Fibroblast of skin of back (primary cell): ENCODE data around the gene NOL3.
A peak's percentile ranks its signal among the peaks of the same experiment; 100 is the strongest.

Experiments
- DNase-seq: peaks from one replicate; pipeline ENCODE4 v3.0.0-alpha.2; 2013

Gene NOL3

DNA sequence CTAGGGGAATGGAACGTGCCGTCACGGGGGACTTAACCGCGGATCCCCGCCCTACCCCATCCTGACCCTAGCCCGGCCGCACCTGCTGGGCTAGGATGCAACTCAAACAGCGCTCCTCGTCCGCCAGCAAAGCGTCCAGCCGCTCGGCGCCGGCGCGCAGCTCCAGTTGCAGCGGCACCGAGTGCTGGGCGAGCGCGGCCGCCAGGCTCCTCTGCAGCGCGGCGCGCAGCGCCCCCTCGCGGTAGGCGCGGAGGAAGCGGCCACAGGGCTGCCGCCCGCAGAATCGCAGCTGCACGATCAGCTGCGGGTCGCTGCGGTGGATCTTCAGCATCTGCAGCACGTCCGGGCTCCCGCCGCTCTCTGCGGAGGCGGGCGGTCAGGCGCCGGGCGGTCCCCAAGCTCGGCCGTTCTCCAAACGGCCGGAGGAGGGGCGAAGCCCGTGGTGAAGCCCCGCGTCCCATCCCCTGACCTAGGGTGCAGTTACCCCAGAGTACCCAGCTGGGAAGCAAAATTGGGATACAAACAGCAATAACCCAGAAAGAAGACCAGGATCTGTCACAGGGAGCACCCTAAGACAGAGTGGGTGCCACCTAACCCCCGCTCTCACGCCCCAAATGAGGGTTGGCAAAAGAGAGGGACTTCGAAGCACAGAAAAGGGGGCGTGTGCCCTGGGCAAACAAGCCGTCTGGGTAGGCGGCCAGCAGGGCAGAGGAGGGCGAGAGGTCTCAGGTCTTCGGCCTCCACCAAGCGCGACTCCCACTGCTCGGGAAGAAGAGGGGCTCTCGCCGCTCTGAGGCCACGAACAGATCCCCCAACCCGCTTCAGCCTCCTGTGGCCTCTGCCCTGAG lies 14.8 kb upstream of the NOL3 start:
- peak; percentile 64 for DNase-seq

DNA sequence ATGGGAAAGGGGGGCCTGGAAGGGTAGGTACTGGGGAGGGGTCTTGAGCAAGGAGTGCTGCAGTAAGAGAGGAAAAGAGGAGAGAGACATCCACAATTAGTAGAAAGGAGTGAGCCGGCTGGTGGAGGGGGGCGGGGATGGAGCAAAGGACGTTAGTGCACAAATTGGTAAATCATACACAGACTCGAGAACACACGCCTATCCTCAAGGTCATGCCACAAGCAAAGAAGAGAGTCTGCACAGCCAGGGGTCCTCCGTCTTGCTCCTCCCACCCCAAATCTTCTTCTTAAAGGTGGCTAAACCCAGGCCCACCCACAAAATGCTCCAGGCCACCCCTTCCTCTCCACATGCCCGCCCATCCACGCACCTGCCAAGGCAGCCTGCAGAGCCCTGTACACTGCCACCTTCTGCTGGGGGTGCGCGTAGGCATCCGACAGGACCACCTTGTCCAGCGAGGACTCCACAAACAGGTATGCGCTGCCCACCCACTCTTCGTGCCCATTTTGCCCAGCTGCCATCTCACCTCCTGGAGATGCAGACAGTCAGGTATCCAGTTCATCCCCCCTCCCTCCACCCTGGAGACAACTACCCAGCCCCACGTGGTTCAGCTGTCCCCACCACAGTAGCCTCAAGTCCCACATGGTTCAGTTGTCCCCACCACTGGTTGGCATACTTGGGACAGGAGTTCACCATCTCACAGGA lies 14.0 kb upstream of the NOL3 start:
- no peak for DNase-seq

DNA sequence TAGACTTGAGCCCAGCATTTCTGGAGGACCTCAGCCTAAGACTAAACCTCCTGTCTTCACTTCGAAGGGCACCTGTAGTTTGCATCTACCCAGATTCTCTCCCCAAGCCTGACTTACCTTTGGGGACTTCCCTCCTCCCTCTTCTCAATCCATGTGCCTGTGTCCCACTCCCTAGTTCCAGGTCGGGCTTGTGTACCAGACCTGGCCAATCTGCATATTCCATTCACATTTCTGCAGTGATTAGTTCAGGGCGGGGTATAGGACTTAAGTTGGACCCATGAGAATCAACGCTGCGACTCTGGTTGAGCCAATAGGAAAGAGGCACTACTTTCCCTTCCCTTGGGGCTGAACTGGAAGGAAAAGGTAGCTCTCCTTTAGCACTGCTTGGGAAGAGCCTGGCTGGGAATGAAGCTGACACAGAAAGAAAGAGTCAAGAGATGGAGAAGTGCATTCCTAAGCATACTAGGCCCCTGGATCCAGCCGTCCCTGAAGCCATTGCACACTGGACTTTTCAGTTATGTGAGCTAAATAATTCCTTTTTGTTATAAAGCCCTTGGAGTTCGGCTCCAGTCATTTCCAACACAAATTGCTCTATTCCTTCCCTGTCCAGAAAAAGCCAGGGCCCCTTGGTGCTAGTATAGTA lies 13.1 kb upstream of the NOL3 start:
- no peak for DNase-seq

DNA sequence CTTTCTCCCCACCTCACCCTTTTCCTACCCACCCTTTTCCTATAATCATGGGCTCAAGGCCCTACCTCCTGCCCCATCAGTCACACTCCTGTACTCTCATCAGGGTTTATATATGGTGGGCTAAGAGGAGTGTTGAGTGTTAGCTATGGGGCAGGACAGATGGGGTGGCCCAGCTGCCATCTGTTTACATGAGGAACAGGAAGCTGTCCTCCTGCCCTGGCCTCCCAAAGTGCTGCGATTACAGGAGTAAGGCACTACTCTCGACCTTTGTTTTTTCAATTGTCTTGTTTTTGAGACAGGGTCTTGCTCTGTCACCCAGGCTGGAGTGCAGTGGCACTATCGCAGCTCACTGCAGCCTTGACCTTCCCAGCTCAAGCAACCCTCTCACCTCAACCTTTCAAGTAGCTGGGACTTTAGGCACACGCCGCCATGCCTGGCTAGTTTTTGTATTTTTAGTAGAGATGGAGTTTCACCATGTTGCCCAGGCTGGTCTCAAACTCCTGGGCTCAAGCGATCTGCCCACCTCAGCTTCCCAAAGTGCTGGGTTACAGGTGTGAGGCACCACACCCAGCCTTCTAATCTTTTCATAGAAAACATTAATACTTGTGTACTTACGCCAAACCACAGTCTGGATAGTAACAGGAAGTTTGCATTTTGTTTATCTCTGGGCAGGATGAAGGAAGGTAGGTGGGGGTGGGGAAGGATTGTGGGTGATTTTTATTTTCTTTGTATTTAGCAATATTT lies 12.3 kb upstream of the NOL3 start:
- DNase-seq: no peak

DNA sequence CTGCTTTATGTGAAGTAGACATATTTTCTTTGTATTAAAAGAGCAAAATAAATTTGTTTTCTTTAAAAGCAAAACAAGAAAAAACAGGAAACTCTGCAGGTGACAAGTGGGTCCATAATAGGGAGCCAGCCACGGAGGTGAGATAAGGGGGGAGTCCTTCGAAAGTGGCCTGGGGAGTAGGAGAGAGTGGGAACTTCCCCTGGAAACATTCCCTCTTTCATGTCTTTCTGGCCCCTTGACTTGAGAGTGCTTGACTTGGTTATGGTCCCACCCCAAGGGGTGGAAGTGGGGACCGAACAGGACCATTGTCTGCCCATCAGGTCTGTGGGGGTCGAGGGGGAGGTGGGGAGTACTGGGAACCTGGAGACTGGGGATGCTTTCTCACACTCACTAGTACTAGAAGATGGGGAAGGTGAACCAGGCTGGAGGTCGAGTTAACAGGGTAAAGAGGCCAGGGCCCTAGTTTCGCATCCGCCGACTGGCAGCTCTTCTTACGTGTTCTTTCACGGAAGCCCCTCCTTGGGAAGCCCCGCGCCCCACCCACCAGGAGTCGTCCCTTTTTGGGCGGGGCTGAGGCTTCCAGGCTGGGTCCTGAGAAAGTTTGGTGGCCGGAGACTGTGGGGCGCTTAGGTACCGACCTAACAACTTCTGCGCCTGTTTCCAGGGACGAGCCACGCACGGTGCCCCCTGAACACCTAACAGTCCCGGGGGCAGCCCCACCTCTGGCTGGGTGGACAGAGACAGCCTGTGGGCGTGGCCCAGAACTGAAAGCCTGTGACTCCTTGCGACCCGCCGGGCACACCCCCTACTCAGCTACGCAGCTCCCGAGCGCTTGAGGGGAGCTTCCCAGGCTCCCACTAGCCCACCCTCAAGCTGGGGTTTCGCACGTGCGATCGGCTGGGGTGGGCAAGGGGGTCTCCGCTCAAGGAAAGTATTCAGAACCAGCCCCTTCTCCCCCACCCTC lies 11.4 kb upstream of the NOL3 start:
- peak; percentile 49 for DNase-seq

DNA sequence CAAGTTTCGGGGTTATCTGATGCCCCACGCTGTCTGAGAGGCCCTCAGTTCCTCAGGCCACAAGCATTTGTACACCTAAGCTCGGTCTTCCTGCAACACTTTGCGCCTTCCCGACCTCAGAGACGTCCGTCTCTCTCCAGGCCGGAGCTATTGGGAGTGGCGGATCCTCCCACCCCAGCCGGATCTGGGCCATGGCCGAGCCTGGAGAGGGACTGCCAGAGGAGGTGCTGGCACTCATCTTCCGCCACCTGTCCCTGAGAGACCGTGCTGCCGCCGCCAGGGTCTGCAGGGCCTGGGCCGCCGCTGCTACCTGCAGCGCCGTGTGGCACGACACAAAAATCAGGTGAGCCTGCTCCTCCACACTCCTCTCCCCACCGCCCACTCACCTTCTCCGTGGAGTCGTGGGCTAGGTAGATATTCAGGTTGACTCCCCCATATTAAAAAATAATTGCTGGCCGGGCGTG lies 8.7 kb upstream of the NOL3 start:
- no peak for DNase-seq

DNA sequence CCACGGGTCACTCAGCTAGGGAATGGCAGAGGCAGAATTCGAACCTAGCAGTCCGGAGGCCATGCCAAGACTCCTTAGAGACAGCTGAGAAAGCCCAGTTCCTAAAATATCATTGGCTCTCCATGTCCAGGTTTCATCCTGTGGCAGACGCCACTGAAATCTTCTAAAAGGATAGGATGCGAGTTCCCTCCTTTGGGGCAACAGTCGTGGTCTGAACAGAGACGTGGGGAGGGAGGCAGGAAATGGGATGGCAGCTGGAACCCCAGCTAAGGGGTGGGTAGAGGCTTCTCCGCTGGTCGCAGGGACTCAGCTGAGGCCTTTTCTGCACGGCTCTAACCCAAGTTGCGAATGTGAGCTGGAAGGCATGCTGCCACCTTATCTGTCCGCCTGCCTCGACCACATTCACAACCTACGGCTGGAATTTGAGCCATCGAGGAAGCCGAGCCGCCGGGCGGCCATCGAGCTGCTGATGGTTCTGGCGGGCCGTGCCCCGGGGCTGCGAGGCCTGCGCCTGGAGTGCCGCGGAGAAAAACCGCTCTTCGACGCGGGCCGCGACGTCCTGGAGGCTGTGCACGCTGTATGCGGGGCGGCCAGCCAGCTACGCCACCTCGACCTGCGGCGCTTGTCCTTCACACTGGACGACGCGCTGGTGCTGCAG lies 7.7 kb upstream of the NOL3 start:
- DNase-seq: no peak

DNA sequence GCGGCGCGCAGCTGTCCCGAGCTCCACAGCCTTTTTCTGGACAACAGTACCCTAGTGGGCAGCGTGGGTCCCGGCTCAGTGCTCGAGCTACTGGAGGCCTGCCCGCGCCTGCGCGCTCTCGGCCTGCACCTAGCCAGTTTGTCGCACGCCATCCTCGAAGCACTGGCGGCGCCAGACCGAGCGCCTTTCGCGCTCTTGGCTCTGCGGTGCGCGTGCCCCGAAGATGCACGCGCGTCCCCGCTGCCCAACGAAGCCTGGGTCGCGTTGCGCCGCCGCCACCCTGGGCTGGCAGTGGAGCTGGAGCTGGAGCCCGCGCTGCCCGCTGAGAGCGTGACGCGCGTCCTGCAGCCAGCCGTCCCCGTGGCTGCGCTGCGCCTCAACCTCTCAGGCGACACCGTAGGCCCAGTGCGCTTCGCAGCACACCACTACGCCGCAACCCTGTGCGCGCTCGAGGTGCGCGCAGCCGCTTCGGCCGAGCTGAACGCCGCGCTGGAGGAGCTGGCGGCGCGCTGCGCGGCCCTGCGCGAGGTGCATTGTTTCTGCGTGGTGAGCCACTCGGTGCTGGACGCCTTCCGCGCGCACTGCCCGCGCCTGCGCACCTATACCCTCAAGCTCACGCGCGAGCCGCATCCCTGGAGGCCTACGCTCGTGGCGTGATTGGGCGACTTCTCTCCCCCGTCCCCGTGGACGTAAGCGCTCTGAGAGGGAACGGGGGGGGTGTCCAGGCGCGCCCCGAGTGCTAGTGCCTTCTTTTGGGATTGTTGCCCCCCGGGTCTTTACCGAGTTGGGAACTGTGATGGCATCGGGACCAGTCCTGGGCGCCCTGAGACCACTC lies 7.0 kb upstream of the NOL3 start:
- DNase-seq: no peak

DNA sequence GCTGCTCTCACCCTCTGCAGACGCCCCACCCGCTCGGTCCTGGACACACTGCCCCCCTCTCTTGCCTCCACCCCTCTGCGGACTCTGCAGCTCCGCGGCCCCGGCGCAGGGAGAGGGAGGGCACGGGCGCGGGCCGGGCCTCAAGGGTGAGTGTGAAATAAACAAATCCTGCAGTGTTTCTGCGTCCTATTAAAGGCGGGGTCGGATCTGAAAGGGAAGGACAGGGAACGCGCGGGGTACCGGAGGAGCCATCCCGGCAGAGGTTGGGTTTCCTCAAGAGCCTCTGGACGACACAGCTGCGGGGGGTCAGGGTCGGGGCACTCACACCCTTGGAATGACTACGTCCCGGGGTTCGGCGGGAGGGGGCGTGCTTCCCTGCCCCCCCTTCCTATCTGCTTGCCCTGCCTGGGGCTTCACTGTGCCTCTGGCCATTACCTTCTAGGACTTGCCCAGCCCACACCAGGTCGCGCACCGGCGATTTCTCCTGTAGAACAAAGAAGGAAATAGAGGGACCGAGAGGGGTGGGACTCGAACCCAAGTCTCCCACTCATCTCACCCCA lies 6.3 kb upstream of the NOL3 start:
- DNase-seq: no peak

DNA sequence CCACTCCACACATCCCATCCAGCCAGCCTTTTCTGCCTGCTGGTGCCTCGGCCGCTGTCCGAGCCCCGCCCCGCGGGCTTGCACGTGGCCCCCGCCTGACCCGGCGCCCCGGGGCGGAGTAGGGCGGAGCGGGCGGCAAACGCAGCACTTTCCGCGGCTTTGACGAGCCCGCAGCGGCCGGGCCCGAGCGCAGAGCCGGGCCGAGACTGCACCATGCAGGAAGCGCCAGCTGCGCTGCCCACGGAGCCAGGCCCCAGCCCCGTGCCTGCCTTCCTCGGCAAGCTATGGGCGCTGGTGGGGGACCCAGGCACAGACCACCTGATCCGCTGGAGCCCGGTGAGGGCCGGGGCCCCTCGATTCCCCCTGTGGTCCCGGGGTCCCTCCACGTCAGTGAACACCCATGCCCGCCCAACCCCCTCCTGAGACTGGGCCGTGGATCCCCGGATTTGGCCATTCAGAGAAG lies 5.7 kb upstream of the NOL3 start, which contains the start of gene HSF4:
Gene HSF4, plus strand, starts transcription at position 147 of the 463 bp plus-strand sequence. Its CDS starts 67 bp downstream, at position 214.
- no peak for DNase-seq

DNA sequence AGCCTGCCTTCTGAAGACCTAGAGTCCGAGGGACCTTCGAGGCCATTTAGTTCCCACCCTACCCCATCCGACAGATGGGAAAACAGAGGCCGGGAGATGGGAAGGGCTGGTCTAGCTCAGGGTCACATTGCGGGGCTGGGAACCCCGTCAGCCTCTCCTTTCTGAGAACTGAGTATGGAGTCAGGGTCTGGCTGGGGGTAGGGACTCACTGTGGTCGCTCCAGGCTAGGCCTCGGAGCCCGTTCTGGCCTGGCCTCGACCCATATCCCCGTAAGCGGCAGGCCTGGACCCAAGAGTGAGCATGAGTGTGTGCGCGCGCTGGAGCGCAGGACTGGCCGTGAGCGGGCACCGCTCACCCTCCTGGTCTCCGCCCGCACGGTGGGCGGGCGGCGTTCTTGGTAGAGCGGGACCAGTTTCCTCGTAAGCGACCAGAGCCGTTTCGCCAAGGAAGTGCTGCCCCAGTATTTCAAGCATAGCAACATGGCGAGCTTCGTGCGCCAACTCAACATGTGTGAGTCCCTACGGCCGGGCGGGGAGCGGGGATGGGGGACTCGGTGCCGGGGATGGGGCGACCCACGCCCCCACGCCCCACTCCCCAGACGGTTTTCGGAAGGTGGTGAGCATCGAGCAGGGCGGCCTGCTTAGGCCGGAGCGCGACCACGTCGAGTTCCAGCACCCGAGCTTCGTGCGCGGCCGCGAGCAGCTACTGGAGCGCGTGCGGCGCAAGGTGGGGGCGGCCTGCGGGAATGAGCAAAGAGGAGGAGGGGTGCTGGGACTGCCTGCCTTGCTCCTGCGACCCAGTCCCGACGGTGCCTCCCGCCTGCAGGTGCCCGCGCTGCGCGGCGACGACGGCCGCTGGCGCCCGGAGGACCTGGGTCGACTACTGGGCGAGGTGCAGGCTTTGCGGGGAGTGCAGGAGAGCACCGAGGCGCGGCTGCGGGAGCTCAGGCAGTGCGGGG lies 4.9 kb upstream of the NOL3 start:
- no peak for DNase-seq

DNA sequence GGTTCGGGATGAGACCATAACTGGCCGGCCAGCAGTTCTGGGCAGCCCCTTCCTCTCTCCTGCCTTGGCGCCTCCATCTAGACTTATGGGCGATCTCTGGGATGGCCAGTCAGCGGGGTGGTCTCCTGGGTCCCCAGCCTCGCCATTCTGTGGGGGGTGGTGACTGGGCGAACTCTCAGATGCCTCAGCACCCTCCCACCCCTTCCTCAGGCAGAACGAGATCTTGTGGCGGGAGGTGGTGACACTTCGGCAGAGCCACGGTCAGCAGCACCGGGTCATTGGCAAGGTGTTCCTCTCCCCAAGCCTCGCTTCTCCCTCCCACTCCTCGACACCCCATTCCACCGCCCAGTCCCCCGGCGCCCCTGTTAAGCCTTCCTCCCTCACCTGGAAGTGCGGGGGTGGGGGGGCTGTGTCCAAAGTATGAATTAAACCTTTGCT lies 4.2 kb upstream of the NOL3 start:
- no peak for DNase-seq

DNA sequence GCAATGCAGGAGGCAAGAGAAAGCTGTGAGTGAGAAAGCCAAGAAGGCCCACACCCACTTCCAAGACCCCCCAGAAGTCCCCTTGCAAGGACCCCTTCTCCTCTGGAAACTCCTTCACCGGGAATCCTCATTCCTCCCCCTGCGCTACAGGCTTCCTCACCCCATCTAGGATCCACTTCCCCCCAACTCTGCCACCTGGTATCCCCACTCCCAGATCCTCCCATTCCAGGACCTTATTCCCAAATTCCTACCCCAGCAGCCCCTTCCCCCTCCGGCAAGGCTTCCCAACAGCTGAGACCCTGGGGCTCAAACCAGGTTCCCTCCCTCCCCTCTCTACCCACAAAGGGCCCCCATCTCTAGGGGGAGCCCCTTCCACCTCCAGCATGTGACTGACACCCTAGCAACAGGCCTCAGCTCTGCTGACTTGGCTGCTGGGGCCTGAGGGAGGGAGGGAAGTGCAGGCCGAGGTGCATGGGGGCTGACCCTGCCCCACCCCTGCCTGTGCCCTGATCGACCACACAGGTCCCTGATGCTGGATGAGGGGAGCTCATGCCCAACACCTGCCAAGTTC lies 3.7 kb upstream of the NOL3 start:
- no peak for DNase-seq

DNA sequence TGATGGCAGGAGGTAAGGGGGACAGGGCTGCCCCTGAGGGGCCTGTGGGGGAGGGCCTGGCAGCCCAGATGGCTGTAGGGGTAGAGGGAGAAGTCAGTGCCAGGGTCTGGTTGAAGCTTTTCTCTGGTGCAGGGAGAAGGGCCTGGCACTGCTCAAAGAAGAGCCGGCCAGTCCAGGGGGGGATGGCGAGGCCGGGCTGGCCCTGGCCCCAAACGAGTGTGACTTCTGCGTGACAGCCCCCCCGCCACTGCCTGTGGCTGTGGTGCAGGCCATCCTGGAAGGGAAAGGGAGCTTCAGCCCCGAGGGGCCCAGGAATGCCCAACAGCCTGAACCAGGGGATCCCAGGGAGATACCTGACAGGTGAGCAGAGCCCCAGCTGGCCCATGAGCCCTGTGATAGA lies 2.8 kb upstream of the NOL3 start:
- DNase-seq: no peak

DNA sequence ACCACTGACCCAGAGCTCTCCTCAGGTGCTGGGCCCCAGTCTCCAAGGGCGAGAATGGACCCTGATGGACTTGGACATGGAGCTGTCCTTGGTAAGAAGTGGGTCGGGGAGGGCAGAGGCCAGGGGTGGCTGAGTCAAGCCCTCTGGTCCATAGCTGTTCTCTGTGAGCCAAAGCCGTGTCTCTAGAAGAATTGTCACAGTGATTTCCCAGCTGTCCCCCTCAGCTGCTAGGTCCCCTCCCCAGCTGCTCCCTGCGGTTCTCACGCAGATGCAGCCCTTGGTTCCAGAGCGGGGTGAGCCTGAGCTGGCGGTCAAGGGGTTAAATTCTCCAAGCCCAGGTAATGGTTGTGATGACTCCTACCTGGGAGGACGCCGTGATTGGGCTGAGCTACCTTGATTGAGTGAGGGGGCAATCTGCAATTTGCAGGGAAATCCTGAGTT lies 1.3 kb upstream of the NOL3 start:
- DNase-seq: no peak

DNA sequence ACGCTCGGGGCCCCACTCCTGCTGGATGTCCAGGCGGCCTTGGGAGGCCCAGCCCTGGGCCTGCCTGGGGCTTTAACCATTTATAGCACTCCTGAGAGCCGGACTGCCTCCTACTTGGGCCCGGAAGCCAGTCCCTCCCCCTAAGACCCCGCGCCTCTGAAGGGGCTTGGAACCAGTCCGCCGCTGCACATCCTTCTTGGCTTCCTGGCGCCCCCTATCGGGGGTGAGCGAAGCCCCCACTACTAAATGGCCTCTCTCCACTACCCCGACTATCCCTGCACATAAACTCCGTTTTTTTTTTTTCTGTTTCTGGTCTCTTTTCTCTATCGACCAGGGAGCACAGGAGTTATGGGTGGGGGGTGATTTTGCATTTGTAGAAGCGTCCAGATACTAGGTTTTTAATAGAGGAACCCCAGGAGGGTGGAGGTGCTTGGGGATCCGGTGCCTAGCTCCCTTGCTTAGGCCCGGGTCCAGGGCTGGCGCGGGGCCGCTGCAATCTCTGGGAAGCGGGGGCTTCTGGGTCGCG lies 633 bp upstream of the NOL3 start:
- no peak for DNase-seq

DNA sequence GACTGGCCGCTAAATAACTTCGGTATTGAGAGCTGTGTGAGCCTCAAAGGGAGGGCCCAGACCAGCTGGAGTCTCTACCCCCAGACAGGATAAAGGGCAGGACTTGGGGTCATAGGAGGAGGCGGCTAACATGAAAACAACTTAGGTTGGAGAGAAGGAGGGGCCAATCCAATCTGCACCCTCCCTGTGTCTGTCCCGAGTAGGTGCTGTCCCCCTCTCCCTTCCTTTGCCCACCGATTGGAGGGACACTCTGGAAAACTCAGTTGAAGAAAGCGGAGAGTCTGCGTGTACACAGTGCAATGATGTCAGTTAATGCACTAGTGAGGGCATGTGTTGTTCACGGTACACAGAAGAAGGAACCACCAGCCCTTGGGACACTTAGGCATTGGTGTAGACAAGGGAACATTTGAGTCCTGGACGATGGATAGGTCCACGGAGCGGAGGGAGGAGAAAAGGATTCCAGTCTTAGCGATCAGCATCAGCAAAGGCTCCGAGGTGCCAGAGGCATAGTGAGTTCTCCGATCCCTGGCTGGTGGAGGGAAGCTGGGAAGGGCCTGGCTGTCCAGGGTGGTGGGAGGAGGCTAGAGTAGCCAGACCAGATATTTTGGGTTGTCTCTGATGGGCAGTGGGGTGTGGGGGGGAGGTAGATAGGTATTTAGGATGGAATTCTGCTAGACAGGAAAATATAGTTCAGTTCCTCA lies 761 bp downstream of the NOL3 start:
- DNase-seq: no peak
